Measurements from ENCODE around the gene ARL15.
A peak's percentile ranks its signal among the peaks of the same experiment; 100 is the strongest.

Gene ARL15

DNA sequence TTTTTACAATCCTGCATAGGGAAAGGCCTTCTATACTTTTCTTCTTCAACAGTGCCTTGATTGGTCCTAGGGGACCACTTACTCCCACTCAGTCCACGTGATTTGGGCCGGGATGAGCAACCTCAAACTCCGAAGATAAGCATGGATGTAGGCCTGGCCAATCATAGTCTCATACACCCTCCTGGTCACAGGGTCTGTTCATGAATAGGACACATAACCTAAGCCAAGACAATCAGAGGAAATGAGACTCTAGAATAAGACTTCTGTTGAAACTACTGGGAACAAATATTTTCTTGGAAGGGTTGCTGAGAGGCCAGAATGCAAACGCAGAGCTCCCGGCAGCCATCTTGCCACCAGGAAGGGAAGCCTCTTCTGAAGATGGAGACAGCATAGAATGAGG lies 68.1 kb downstream of the ARL15 start:
- no peak for DNase-seq

DNA sequence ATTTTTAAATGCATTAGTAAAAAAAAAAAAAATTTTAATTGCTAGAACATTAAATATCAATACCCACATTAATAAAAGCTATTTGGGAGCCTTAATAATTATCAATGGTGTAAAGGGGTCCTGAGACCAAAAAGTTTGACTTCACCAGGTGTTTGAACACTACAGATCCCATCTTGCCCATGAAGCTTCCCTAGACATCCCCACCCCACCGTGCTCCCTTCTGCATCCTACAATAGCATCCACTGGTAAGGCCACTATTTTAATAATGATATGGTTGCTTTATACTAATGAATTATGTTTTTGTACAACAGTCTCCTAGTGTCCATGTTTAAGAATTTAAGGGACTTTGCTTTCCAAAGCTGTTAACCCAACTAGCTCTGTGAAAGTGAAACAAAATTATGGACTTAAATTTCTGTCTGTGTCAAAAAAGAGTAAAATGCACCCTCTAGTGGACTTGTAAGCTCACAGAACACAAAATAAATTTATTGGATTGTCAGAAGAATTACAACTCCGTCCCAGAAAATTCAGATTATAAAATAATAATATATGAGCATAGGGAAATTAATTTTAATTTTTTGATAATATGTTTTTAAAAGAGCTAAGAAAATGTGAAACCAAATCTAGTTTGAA lies 76.0 kb downstream of the ARL15 start:
- peak in 1 of 6 experiments; percentile 16 for DNase-seq

DNA sequence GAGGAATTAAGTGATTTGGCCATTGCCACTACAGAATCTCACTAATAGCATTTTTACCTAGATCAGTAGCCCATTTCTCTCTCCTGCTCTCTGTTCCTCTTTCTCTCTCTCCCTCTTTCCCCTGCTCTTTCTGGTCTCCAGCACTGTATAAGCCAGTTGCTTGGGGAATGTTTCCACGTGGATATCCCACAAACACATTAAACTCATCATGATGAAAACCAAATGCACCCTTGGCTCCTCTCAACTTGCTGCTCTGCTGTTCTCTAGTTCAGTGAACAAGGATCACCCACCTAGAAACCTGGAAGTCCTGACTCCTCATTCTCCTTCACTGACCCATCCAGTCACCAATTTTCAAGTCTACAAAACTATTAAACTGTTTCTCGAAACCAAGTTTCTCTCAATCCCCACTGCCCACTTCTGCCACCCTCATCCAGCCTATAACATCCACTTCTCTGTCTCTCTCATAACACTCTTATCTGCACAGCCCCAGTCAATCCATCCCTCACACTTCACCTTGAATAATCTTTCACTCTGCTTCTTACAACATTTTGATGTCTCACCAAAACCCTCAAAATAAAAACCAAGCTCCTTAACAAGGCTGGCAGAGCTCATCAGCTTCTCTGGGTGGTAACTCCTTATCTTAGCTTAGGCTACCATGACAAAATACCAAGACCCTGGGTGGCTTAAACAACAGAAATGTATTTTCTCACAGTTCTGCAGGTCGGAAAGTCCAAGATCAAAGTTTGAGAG lies 79.3 kb downstream of the ARL15 start:
- DNase-seq = no peak

DNA sequence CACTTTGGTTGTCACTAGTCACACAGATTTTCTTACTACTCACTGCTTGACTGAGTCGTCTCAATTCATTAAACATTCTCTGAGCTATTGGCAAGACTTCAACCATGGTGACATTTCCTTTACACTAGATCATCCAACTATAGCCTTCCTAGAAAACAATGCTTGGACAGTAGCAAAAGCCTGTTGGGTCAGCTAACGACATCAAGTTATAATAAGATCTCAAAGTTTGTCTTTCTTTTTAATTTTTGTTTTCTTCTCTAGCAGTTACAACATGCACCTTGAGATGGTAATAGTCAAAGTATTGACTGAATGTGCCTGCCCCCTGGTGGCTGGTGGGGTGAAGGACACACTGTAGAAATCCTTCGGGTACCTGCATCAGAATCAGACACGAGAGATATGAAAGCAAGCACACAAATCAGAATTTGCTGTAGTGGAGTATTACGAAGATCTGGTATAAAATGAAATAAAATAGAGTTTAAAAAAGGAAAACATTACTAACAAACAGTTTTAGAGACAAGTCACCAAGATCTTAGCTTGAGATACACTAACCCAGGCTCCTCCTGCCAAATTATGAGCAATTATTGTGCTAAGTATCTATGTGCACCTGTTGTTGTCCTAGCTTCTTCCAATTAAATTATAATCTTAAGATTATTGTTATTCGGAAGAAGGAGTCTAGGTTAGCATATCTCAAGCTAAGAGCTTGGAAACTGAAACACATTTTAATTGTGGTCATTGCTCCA lies 81.2 kb downstream of the ARL15 start:
- DNase-seq = peak; percentile 28 to 70 (median 52)

DNA sequence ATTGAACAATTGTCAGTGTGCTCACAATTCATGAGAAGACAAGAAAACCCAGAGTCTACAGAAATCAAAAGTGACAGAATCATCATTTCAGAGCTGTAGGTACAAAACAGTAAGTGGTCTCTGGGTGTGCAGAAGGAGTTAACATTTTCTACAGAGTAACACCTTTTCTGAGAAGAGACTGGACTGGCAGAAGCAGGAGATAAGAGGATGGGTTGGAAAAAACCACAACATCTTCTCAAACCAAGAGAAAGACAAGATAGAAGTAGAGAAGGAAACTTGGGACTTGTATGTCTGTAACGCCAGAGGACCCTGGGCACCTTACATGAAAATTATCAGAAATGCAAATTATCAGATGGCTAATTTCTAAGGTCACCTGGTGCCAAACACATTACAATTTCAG lies 82.6 kb downstream of the ARL15 start:
- no peak for DNase-seq

DNA sequence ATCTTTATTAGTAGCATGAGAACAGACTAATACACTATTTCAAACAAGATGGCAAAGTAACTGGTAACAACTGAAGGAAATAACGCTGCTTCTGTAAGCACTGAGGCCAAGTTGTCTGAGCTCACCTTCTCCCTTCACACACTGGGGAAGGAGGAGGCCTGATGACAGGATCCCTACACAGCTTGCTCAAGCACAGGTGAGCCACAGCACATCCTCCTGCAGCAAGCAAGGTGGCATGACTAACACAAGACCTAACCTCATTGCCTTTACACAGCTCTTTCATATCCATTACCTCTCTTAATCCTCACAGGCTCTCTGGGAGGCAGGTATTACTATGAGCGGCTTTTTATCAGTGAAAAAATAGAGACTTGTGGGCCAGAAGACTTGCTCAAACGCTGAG lies 83.3 kb downstream of the ARL15 start:
- no peak for DNase-seq

DNA sequence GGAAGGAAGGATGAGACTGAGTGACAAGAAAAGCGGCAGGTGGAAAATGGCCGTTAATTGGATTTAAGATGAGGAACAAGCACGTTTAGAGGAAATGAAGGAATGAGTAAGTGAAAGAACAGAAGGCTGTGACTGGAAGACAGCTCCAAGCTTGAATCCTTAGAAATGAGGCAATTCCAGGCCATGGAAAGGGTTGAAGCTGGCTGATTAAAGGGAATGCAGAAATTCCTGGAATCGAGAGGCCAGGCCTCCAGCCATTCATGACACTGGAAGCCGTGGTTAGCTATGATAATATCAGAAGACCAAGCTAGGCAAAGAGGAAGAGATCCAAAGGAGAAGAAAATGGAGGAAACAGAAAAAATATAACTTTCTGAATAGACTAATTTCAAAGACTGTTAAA lies 84.2 kb downstream of the ARL15 start:
- no peak for DNase-seq

DNA sequence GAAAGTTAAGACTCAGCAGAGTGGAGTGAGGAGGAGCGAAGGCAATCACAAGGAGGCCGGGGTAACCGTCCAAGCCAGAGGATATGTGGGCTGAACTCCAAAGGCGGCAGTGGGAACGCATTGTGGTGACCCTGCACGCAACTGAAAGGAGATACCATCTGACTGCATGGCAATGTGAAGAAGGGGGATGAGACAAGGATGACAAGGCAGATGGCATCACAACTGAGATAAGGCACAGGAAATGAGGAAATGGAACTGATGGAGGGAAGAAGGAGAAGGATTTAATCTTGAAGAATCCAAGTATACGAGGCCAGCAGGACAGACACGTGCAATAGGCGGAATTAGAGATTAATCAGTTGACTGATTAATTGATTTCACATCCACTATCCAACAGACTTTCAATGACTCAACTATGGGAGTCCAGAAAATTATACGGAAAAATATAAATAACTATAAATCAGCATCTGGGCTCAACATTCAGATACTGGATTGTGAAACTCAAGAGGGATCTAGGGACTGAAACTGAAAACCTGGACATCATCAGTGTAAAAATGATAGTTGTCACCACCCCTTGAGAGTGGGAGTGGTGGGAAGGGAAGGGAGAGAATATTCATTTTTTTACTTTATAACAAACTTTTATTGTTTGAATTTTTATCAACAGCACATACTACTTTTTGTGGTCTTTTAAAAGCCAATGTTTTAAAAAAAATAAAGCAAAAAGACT lies 86.1 kb downstream of the ARL15 start:
- DNase-seq = no peak

DNA sequence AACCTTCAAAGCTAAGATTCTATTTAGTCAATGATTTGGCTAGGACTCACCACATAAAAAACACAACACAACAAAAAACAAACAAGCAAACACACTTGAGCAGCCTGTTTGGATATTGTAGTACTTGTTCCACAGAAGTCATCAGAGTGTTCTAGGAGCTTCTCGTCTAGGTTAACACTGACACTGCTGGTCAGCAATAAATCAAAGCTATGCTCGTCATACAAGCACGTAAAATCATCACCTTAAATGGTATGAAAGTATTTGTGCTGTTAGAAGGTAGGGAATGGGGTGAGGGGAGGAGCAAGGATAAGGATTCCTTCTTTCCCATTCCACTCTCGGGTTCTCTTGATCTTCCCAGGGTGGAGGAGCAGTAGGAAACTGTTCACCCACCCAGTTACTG lies 88.0 kb downstream of the ARL15 start:
- no peak for DNase-seq

DNA sequence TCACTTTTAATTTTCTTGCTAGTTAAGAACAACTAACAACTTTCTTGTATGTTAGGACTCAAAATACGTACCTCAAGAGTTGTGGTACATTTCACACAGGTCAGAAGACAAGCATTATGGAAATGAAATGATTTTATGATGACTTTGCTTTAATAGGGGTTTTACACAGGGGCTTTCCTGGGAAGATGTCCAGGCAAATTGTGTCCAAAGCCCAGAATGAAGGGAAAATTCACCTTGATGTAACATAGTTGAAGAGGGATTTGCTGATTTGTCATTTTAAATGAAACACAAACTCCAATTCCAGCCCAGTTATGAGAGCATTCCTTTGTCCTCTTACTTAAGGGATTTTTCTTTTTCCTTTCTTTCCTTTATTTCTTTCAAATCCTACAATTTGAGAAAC lies 89.2 kb downstream of the ARL15 start:
- no peak for DNase-seq

DNA sequence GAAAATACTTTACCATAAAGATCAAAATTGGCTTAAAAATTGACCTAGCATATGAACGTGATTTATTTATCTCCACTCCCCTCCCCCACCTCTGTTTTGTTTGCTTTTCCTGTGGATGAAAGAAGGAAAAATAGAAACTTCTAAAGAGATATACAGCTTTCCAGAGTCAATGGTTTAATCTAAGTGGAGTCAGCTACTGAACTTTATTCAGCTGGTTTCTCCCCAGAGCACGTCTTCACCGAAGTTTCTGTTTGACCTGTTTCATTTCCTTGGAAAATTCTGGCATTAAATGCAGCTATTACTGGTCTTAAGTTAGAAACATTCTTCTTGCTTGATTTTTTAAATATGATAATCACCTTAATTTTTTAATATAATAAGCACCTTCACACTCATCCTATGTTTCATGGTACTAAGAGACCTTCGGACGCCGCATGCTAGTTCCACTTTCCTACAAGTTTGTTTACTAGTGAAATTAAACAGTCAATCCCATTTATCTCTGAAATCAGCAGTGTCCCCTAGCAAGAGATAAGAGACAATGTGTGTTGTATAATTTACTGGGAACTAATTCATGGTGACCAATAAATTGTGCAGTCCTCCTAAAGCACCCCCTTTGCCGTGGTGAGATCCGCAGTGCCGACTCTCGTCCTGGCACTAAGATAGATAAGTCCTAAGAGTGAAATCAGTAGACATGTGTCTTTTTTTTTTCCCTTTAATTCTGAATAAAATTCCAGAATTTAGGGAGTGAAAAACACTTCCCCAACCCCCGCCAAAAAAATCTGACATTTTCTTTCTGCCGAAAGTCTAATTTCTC lies 89.9 kb downstream of the ARL15 start:
- no peak for DNase-seq

DNA sequence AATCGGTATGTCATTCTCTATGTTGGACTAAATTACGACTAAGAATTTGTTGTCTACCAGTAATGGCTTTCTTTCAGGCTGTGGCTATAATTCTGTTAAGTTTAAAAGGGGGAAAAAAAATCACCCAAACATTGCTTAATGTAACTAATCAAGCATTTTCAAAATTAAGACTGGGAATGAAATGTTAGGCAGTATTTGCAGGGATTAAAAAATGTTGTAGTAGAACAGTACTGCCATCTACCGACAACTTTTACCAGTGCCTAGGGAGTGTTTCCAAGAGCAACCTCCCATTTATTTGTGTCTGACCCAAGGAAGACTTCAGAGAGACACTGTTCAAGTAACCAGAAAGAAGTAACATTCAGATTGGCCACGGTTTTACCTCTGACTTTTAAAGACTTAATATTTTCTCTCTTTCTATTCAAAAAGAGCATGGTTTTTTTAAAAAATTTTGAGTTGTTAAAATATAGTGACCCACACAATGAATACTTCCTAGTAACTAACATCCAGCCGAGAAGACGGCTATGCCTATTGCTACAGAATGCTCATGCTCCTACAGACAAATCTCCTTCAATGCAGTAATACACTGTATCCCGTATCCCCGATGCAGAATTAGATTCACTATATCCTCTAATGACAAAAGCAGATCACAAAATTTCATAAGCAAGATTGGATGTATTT lies 92.4 kb downstream of the ARL15 start:
- DNase-seq = peak in 2 of 6 experiments; percentile 12 to 21

DNA sequence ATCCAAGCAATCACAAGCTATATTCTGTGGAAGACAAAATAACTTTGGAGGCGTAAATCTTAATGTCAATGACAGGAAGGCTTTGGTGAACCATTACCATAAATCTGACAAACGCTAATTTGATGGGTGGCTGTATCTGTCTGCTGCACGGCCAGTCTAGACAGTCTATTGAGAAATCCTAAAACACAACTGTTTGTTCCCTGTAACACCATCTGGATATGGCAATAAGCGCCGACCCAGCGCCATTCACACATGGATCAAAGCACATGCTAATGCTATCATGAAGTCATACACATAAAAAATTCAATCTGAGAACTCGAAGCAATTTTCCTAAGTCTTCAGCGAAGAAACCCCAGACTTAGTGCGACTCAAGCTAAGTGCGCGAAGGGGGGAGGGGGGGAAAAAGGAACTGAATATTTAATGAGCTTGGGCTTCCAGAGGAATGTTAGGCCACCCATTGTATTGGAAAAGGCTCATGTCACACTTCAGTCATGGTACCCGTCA lies 95.1 kb downstream of the ARL15 start:
- no peak for DNase-seq

DNA sequence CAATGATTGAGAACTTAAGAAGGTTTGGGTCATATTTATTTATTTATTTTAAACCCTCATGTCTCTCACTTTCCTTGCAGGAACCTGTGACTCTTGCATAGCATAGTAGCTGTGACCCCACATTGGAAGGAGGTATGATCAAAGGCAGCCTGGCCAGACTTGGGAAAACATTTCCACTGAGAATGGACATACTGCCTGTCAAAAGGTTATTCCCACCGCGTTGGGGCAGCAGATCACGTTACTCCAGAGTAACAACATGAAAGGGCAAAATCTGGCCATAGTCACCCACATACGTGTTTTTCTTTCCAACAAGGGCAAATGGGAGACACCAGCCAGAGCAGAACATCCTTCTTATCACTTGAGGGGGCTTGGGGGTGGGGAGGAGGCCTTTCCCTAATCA lies 95.7 kb downstream of the ARL15 start:
- DNase-seq = no peak

DNA sequence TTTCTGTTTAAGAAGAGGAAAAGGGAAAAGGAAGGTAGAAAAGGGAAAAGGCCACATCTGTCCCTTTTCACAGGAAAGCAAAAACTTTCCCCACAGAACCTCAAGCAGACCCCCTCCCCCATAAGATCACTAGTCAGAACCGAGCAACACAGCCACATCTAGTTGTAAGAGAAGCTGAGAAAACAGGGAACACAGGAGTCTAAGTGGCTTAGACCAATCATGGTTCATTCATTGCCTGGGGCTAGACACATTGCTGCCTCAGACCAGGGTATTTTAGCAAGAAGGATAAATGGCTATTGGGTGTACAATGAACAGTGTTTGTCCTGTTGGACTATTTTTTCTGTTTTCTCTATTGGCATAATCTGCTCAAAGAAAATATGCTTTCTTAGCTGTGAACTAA lies 98.0 kb downstream of the ARL15 start:
- no peak for DNase-seq

DNA sequence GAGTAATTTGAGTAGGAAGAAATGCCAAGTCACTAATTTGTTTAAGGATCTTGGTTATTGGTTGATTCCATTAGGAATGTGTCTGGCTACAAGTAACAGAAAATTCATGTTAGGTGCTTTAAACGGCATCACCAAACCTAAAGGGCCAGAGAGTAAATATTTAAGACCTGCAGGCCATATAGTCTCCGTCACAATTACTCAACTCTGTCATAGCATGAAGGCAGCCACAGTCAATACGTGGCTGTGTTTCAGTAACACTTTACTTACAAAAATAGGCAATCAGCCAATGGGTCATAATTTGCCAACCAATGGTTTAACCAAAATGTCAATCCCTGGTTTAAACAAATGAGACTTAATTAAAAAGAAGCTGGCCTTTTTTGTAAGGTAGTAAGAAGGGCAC lies 98.5 kb downstream of the ARL15 start:
- no peak for DNase-seq

DNA sequence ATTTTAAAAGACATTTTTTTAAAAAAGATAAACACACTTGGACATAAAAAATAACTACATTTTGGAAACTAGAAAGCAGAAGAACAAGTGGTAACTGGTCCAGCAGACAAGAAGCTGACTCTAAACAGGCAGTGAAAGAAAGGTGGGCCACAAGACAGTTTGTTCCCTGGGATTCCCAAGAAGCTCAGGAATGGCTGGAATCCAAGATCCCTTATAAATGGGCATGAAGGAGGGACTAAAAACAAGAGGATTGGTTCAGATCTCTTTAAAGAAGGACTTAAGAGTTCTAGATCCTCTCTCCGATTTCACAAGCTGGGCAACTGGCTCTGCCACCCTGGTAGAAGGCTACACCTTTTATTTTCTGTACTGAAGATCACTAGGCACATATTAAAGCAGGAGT lies 102.8 kb downstream of the ARL15 start:
- DNase-seq = no peak

DNA sequence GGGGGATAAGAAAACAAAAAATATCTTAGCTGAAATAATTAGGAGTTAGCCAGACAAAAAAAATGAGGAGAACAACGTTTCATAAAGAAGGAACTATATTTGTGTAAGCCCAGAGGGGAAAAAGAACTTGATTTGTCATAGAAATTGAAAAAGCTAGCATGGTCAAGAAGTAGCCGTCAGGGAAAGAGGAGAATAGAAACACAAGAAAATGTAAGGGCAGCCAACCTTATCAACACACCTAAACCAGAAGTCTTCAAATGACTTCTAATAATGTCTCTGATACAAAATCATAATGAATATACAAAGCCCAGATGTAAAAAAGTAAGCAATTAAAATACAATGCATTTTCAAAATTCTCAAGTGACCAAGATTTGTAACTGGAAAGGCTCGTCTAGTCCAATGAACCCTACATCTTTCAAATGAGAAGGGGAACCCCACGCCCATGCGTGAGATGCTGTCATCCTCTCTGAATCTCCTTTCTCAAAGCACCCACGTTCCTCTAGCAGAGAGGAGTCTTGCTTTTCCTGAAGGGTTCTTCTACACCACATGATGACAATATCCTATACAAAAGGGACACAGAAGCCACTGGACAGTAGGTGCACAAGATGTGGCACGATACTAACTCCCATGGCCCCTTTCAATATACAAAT lies 103.7 kb downstream of the ARL15 start:
- no peak for DNase-seq

DNA sequence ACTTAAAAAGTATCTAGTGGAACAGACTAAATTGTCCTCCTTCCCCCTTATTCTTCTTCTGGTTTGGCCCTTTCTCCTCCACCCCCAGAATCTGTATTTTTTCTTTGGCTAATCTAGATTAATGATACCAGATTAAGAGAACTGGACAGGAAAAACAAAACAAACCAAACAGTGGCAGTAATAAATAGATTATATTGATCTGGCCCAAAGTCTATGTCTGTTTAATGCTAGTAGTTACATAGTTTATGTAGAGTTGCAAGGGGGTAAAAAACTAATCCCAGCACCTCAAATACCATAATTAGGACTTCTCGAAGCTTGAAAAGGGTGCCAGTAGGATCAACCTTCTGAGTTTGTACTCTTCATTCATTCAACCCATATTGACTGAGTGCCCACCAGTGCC lies 104.5 kb downstream of the ARL15 start:
- no peak for DNase-seq

DNA sequence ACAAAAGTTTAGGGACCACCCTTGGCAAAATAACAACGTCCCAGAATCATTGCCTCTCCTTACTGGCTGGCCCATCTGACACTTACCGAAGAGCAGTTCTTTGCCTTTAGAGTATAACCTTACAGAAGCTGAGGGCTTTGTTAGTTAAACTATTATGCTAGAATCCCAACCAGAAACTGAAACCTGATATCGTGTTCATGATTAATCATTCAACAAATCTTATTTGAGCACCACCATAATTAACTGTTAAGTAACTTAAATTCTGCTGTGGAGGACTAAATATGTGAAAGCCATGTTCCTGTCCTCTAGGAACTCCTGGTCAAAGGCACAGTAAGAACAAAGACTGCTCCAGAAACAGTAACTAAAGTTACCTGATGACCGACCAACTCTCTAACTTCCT lies 104.9 kb downstream of the ARL15 start:
- no peak for DNase-seq

DNA sequence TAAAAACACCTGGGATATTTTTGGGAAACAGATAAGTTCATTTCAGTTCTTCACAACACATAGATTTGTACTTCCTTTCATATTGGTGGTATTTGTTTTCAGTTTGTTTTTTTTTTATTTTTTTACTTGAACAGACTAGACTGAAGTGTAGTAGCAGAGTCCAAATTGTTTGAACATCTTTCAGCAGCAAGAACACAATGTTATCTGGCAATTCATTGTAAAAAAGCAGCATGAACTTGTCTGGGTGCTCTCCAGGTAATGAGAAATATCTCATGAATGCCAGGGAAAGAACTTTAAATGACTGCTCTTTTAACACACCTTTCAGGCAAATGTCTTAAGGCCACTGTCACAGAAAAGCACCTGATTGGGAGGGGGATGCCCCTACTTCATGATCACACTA lies 113.4 kb downstream of the ARL15 start:
- no peak for DNase-seq
